ENCODE results near the gene DNA2.

The DNA2 gene

GRCh38 chr10:68446179-68446578 lies 25.6 kb downstream of the DNA2 start:
- DNase-seq = no peak

- DNase-seq = no peak
Measured at GRCh38 chr10:68442971-68443370, 28.8 kb downstream of the DNA2 start.

GRCh38 chr10:68440898-68441297 lies 30.9 kb downstream of the DNA2 start:
- no peak for DNase-seq

- DNase-seq = no peak
Measured at GRCh38 chr10:68435803-68436202, 36.0 kb downstream of the DNA2 start.

GRCh38 chr10:68434657-68435056 lies 37.1 kb downstream of the DNA2 start:
- no peak for DNase-seq

GRCh38 chr10:68428396-68429104 lies 43.2 kb downstream of the DNA2 start:
- no peak for DNase-seq

- no peak for DNase-seq
Measured at GRCh38 chr10:68424454-68425014, 47.2 kb downstream of the DNA2 start.

GRCh38 chr10:68423522-68423921 lies 48.3 kb downstream of the DNA2 start:
- DNase-seq = peak; percentile 8

GRCh38 chr10:68419376-68419775 lies 52.4 kb downstream of the DNA2 start:
- DNase-seq = no peak

GRCh38 chr10:68408898-68409518 lies 62.8 kb downstream of the DNA2 start:
- no peak for DNase-seq

- DNase-seq = peak; percentile 68
Measured at GRCh38 chr10:68406815-68407548, 64.8 kb downstream of the DNA2 start, which contains the start of gene RUFY2. Gene RUFY2, minus strand, starts transcription at chr10:68407277. Its CDS starts 88 bp downstream, at chr10:68407189.

- peak; percentile 17 for DNase-seq
Measured at GRCh38 chr10:68406111-68406814, 65.5 kb downstream of the DNA2 start.

GRCh38 chr10:68403701-68404100 lies 68.1 kb downstream of the DNA2 start:
- DNase-seq = no peak

GRCh38 chr10:68402276-68402675 lies 69.5 kb downstream of the DNA2 start:
- DNase-seq = no peak

GRCh38 chr10:68397005-68397404 lies 74.8 kb downstream of the DNA2 start:
- no peak for DNase-seq

- no peak for DNase-seq
Measured at GRCh38 chr10:68385740-68386139, 86.0 kb downstream of the DNA2 start.

GRCh38 chr10:68371604-68372003 lies 100.2 kb downstream of the DNA2 start:
- DNase-seq = no peak

GRCh38 chr10:68367121-68367520 lies 104.7 kb downstream of the DNA2 start:
- DNase-seq = no peak

GRCh38 chr10:68366600-68366999 lies 105.2 kb downstream of the DNA2 start:
- DNase-seq = no peak

- DNase-seq = no peak
Measured at GRCh38 chr10:68365611-68366010, 106.2 kb downstream of the DNA2 start.

- no peak for DNase-seq
Measured at GRCh38 chr10:68364101-68364886, 107.5 kb downstream of the DNA2 start.
